Activated naive CD8-positive, alpha-beta T cell treated with anti-CD3 and anti-CD28 coated beads, Interleukin-2, amount 50 U/mL, for 24 hours (primary cell): Measurements from ENCODE around the gene ARL4C.

Experiments
- ATAC-seq: fragments of 150-1000 bp; cut with Tn5 transposase; one replicate; pipeline ENCODE4 v1.10.0; 2021
- DNase-seq: peaks from one replicate; pipeline ENCODE4 v3.0.0; 2021
- H3K27ac Mint-ChIP-seq: one replicate; pipeline ENCODE4 v1.8.0; 2021; ENCODE audit warnings: mild to moderate bottlenecking, mixed read lengths
- H3K27me3 Mint-ChIP-seq: one replicate; pipeline ENCODE4 v1.8.0; 2021; ENCODE audit warnings: mixed read lengths
- H3K36me3 Mint-ChIP-seq: one replicate; pipeline ENCODE4 v1.8.0; 2021; ENCODE audit warnings: low read depth, mixed read lengths
- H3K4me1 Mint-ChIP-seq: one replicate; pipeline ENCODE4 v1.8.0; 2021; ENCODE audit warnings: mixed read lengths
- H3K4me3 Mint-ChIP-seq: one replicate; pipeline ENCODE4 v1.8.0; 2021; ENCODE audit warnings: mild to moderate bottlenecking, moderate library complexity, mixed read lengths
- H3K9me3 Mint-ChIP-seq: one replicate; pipeline ENCODE4 v1.8.0; 2021; ENCODE audit warnings: mixed read lengths

ARL4C gene

DNA sequence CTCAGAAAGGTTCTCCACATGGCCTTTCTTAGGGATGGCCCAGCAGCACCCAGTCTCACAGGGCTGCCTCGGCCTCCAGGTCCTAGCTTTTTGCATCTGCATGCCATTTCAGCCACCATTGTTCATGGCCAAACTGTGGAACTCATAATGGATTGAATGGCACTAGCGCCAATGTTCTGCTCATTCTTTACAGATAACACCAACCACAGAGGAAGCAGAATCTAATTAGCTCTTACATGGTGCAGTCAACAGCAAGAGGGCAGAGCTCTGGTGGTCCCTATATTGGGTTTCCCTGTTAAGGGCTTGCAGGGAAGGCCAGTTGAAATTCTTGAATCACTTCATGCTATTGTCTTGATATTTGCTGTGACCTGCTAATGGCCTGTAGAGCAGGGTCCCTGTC is 45.6 kb downstream of the ARL4C start:
- no peak for ATAC-seq
- no peak overlapping the region for H3K27ac Mint-ChIP-seq
- no peak overlapping the region for H3K4me3 Mint-ChIP-seq
- no peaks in the 10 kb centered on the region for H3K36me3 Mint-ChIP-seq
- peaks cover 92% of the 10 kb centered on the region for H3K4me1 Mint-ChIP-seq
- no peaks in the 10 kb centered on the region for H3K27me3 Mint-ChIP-seq
- no peaks in the 10 kb centered on the region for H3K9me3 Mint-ChIP-seq
- no peak for DNase-seq

DNA sequence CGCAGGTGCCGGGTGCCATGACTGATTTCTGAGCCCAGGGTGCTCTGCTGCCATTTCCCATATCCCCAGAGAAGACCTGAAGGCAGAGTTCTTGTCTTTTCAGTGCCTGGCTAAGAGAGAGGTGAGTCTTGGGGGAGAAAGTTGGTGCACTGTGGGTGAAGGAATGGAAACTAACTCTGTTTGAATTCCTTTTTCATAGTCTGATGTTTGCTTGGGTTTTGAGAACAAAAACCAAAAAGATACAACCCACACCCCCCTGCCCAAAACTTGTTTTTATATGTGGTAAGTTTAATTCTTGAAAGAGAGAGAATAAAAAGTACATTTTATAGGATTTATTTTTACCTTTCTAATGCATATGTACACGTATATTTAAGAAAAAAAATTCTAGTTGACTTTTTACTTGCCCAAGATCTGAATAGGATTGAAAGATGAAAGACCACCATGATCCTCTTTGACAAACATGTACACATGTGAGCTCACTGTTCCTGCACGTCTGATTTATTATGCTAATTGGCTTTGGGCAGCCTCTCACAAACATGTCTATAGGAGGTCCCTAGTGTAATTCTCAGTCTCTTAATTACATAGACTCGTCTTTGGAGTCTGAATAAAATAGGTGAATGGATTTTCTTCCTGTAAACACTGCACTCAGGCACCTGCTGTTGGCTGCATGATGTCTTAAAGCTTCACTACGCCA is 46.3 kb downstream of the ARL4C start:
- Mint-ChIP-seq H3K27me3 (no peaks in the 10 kb centered on the region), H3K27ac (peak overlapping the region; percentile 43), H3K9me3 (no peaks in the 10 kb centered on the region), H3K4me1 (peaks cover 93% of the 10 kb centered on the region), H3K4me3 (no peak overlapping the region), H3K36me3 (peaks cover 2% of the 10 kb centered on the region)
- ATAC-seq (no peak), DNase-seq (no peak)

DNA sequence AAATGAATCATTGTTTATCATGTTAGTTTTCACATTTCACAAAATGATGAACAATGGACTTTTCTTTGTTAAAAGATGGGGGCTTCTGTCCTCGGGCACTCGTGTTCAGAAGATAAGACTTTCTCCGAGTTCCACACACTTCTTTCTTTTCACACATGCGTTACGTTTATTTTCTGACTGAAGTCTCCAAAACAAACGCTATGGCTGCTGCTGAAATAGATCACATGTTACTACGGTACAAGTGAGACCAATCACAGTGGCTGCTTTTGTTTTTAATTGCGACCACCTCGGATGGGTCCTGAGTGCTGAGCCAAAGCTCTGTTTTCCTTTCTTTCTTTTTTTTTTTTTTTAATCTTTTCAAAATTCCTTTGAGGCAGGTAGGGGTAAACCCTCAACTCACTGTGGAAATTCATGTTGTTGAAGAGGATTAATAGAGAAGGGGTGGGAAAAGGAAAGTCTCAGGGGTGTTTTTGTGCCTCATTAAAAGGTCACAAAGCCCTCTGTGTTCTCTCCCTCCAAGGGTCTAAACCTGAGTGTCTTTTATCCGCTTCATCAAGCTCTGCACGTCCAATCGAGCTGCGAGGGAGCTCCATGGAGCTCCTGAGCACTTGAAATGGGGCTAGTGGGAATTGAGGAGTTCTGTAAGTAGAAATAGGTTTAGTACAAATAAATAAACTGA is 48.2 kb downstream of the ARL4C start:
- Mint-ChIP-seq H3K27ac (no peak overlapping the region), H3K4me1 (peaks cover 93% of the 10 kb centered on the region), H3K9me3 (no peaks in the 10 kb centered on the region), H3K4me3 (no peak overlapping the region), H3K36me3 (peaks cover 5% of the 10 kb centered on the region), H3K27me3 (no peaks in the 10 kb centered on the region)
- DNase-seq (no peak), ATAC-seq (no peak)

DNA sequence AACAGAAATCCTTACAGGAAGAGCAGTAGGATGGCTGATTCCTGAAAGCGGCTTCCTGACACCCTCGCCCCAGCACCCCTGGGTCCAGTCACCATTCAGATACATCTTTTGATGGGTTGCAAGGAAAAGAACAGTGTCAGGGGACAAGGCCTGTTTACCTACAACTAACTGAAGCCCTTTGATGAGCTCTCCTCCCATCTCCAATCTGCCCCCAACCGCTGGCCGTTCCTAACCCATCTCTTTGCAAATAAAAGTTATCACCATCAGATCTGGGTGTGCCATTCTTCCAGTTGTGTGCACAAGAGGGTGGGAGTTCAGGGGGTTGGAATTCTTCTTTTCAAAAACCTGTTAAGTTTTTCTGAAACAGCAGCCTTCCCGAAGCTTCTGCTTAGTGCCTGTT is 48.9 kb downstream of the ARL4C start:
- Mint-ChIP-seq H3K27me3 (no peaks in the 10 kb centered on the region), H3K27ac (peak overlapping the region; percentile 66), H3K4me1 (peaks cover 93% of the 10 kb centered on the region), H3K4me3 (no peak overlapping the region), H3K9me3 (no peaks in the 10 kb centered on the region), H3K36me3 (peaks cover 5% of the 10 kb centered on the region)
- no peak for ATAC-seq
- DNase-seq = no peak

DNA sequence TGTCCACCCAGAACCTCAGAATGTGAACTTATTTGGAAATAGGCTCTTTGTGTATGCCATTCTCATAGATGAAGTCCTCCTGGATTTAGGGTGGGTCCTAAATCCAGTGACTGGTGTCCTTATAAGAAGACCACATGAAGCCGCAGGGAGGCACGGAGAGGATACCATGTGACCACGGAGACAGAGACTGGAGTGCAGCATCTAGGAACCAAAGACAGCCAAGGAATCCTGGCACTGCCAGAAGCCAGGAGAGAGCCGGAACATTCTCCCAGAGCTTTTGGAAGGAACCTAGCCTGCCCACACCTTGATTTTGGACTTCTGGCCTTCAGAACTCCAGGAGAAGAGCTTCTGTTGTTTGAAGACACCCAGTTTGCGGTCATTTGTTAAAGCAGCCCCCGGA is 49.7 kb downstream of the ARL4C start:
- DNase-seq (no peak), ATAC-seq (no peak)
- peak overlapping the region; percentile 93 for H3K27ac Mint-ChIP-seq
- peaks cover 5% of the 10 kb centered on the region for H3K36me3 Mint-ChIP-seq
- no peaks in the 10 kb centered on the region for H3K9me3 Mint-ChIP-seq
- no peak overlapping the region for H3K4me3 Mint-ChIP-seq
- H3K4me1 Mint-ChIP-seq = peaks cover 93% of the 10 kb centered on the region
- no peaks in the 10 kb centered on the region for H3K27me3 Mint-ChIP-seq

DNA sequence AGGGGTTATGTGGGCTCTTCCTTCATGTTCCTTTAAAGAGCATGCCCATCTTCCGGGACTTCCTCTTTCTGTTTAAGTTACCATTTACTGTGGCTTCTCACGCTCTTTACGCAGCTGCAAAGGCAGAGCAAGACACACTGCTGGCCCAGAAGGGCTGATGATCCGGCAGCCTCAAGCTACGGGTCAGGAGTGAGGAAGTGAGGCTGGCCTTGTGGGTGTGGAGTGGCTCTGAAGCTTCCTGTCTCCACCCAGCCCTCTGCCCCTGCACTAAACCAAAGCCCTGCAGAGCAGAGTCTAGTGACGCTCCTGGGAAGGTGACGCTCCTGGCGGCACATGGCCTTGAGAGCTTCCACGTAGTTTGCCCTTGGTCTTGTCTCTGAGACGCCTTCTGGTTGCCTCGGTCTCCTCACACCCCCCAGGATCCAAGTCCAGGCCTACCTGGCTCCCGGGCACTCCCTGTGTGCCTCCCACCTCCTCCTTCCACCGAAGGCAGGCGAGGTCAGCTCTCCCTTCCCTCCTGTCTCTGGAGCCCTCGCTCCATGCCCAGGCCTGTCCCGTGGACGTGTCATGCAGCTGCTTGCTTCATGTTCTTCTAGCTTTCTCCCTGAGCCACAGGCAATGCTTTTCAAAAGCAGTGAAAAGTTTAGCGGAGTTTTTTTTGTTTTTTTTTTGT is 50.3 kb downstream of the ARL4C start:
- DNase-seq (peak; percentile 77), ATAC-seq (peak; percentile 96)
- Mint-ChIP-seq H3K9me3 (no peaks in the 10 kb centered on the region), H3K36me3 (peaks cover 5% of the 10 kb centered on the region), H3K27ac (peak overlapping the region; percentile 93), H3K4me3 (peak overlapping the region; percentile 62), H3K27me3 (no peaks in the 10 kb centered on the region), H3K4me1 (peaks cover 90% of the 10 kb centered on the region)

DNA sequence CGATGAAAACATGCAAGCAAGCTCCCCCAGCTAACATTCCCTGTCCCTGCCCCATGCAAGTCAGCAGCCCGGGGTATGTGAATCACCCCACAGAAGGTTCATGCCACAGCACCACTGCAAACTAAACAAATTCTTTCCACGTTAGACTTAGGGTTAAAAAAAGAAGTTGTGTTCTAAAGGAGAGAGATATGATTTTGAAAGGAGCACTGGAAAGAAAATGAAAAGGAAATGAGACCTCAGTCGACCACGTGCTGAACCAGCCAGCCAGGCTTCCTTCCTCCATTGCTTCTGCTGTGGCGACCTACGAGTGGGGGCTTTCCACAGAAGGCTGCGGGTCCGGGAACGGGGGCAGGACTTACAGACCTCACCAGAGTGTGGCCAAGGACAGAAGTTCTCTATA is 52.0 kb downstream of the ARL4C start:
- peaks cover 5% of the 10 kb centered on the region for H3K36me3 Mint-ChIP-seq
- ATAC-seq = peak; percentile 44
- H3K9me3 Mint-ChIP-seq = no peaks in the 10 kb centered on the region
- peaks cover 85% of the 10 kb centered on the region for H3K4me1 Mint-ChIP-seq
- peak; percentile 67 for DNase-seq
- peak overlapping the region; percentile 64 for H3K4me3 Mint-ChIP-seq
- H3K27me3 Mint-ChIP-seq = no peaks in the 10 kb centered on the region
- H3K27ac Mint-ChIP-seq = peak overlapping the region; percentile 94

DNA sequence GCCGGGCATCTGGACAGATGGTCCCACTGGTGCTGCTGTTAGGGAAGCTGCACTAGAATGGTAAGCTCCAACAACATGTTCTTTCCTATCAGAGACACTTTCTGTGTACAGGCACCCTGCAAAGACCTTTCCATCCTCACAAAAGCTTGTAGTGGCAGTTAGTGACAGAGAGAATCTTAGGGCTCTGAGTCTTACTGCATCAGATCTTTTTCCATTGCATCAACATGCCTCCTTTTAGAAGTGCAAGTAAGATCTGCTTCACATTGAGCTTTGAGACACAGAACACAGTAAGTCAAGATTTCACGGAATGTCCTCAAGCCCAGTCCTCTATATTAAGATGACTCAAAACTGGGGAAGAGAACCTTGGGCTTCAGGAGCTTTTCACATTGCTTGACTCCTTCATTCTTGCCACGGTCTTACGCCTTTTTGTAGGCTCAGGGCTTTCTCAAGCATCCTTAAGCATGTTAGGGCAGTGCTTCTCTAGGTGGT is 52.6 kb downstream of the ARL4C start:
- Mint-ChIP-seq H3K36me3 (peaks cover 5% of the 10 kb centered on the region), H3K27ac (peak overlapping the region; percentile 94), H3K9me3 (no peaks in the 10 kb centered on the region), H3K27me3 (no peaks in the 10 kb centered on the region), H3K4me3 (no peak overlapping the region), H3K4me1 (peaks cover 86% of the 10 kb centered on the region)
- no peak for DNase-seq
- ATAC-seq = no peak
